NCI-H2081 treated with DMSO at 0.1 percent for 48 hours (cell line): Measurements from ENCODE around the gene C6orf58.

Experiments used
- DNase-seq: peaks from one replicate; lab custom pipeline; 2025; lab: John Stamatoyannopoulos, UW

C6orf58 gene

DNA sequence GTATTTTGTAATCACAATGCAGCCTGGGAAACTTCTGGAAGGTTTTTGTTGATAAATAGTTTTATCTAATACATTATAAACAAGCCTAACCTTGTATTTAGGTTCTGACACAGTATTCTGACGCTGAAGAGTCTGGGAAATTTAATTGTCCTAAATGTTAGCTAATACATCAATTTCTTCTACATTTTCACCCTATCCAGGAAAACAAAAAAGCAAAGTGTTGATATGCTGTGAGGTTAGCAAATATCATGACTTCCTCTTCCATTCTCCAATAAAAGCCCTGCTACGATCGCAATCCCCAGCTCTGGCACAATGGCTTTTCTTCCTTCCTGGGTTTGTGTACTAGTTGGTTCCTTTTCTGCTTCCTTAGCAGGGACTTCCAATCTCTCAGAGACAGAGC is at the start of gene C6orf58:
Gene C6orf58, plus strand, starts transcription at position 301 of the 400 bp plus-strand sequence. Its CDS starts 12 bp downstream, at position 313.
- DNase-seq, result no peak

DNA sequence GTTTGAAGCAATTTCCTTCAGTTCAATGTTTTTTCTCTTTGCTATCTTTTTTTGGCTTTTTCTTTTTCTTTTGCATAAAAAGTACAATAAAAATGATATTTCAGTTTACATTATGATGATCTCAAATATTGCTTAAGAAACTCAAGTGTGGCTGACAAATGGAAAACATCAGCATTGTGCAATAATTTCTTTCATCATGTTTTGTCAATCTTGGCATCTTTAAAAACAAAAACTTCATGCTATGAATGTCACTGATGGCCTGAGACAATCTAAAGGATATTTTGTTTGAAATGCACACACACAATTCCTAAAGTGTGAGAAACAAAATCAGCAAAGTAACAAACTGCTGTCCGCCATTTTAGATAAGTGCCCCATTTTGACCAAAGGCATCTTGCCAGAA is 44.0 kb upstream of the C6orf58 start:
- DNase-seq, result no peak

DNA sequence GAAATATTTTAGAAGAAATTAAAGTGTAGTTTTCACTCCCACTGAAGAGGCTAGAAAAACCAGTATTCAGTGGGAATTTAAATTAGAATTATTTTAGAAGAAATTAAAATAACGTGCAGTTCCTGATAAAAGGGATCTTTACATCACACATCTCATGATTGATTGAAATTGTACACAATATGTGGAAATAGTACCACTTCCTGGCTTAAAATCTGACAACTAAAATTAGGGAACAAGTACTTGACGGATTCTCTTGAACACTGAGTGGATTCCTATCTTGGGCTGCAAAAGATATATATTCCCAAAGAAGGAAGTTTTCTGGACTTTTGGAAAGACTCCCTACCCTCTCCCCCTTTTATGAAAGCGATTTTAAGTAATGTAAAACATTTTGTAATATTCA is 43.2 kb upstream of the C6orf58 start:
- no peak for DNase-seq

DNA sequence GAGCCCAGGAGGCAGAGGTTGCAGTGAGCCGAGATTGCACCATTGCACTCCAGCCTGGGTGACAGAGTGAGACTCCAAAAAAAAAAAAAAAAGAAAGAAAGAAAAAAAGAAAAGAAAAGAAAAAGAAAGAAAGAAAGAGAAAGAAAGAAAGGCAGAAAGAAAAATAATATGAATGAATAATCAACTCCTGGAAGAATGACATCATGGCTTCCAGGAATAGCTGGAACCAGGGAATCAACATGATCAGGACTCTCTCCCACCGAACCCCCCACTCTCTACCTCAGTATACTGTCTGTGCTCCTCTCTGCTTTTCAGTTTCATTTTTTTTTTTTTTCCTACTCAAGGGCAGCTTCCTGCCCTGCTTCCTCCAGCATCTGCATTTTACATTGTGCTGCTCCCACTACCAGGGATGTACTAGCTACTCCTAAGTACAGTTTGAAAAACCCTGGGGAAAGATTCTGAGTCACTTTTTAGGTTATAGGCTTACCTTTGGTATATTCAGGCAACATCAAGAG is 38.2 kb upstream of the C6orf58 start:
- DNase-seq, result no peak

GRCh38 chr6:127539272-127539671 is 37.7 kb upstream of the C6orf58 start:
- no peak for DNase-seq

DNA sequence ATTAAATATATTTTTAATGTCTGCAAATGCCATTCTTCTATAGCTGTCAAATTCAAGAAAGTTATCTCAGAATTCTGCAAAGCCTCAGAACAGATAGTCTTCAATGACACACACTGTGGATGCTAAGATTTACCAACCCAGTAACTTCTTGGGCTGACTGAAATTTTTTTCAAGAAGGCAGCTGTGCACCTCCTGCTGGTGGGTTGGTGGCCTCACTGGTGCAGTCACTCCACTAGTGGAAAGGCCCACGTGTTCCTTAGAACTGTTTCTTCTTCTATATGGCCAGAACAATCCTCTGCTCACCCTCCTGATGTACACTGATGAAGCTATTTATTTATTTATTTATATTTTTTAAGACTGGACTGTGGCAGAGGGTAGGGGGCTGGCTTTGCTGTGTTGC is 29.8 kb upstream of the C6orf58 start:
- no peak for DNase-seq

- no peak for DNase-seq
Observed at GRCh38 chr6:127547904-127548649, 28.9 kb upstream of the C6orf58 start.

DNA sequence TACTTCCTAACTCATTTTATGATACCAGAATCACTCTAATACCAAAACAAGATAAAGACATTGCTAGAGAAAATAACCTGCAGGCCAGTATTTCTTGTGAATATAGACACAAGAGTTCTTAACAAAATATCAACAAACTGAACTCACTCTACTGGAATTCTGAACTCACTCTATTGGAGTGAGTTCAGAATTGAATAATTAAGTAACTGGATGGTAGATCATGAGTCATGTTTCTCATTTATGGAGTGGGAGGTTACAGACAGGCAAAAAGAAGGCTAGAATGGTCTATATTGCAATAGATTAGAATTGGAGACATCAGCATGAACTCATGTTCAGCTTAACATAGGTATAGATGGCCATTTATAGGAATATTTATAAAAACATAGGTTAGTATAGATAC is 26.6 kb upstream of the C6orf58 start:
- no peak for DNase-seq

DNA sequence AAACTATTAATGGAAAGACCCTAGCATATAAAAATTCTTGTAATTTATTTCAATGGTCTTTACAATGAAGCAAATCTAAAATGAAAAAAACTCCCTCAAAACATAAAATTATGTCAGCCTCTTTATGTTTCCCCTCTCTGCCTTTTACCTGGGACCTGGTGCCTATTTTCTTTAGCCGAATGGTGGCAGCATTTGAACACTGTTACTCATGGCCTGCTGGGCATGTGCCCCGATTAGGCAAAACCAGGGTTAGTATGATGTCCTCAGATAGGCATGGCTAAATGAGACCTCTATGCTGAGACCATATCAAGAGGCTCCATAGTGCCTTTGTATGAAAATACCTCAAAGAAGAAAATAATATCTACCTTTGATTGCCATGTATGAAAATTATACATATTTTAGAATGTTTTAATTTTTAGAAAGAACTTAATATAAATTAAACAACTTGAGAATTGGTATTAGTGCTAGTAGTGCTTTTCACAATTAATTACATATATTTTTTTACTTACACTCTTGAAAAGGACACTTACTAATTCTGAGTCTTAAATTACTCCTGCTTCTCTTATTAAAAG is 22.5 kb upstream of the C6orf58 start:
- no peak for DNase-seq

- DNase-seq, result no peak
Observed at GRCh38 chr6:127561660-127562059, 15.3 kb upstream of the C6orf58 start.

DNA sequence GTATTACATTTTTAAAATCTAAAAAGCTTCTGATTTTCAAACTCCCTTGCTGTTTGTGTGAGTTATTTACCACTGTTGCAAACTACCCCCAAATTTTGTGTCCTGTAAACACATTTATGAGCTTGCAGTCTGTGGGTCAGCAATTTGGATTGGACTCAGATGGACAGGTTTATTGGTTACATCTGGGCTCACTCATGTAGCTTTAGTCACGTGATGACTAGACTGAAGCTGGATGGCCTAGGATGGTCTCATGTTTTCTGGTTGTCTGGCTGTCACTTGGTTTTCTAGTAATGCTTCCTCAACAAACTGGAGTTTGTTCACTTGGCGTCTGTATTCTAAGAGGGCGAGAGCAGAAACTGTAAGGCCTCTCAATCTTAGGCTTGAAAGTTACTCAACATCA is 12.2 kb upstream of the C6orf58 start:
- DNase-seq, result no peak

GRCh38 chr6:127566119-127566518 is 10.9 kb upstream of the C6orf58 start:
- no peak for DNase-seq

- DNase-seq, result no peak
Observed at GRCh38 chr6:127566651-127567050, 10.3 kb upstream of the C6orf58 start.

- no peak for DNase-seq
Observed at GRCh38 chr6:127567476-127567875, 9.5 kb upstream of the C6orf58 start.

DNA sequence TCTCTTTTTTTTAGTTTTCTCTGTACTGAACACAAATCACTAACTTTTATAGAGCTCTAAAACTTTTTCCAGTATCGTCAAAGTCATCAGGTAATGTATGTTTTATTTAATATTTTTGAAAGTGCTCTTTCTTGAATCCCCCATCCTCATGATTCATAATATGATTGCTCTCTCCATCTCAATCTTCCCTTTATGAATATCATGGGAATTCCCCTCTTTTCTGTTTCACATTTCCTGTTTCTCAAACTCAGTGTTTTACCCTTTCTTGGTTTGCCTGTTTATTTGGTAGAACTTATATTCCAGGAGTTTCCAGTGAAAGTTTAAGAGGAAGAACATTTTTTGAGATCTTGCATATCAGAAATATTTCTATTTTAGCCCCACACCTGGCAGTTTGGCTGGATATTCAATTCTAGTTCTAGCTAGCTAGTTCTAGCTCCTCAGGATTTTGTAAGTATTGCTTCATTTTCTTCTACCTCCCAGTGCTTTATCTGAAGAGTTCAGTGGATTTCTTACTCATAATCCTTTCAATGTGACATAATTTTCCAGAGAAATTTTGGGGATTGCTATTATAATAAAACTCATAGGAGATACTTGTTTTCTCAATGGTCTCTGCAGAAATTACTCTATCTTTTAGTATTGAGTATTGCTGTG is 6.1 kb upstream of the C6orf58 start:
- no peak for DNase-seq

- no peak for DNase-seq
Observed at GRCh38 chr6:127578900-127579299, 1.9 kb downstream of the C6orf58 start.

DNA sequence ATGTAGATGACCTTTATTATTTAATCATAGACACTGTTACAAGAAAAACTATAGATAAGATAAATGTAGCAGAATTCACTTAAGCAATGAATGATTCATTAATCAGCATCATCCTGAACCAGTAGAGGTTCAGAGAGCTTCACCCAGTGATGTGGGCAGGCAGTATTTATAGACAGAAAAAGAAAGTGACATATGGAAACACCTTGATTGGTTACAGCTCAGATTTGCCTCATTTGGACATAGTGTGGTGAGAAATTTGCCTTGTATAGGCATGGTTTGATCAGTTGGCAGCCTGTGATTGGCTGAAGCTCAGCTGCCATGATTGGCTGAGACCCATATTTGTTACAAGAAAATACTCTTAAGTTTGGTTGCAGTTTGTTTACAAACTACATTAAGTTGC is 4.6 kb downstream of the C6orf58 start:
- DNase-seq, result no peak

DNA sequence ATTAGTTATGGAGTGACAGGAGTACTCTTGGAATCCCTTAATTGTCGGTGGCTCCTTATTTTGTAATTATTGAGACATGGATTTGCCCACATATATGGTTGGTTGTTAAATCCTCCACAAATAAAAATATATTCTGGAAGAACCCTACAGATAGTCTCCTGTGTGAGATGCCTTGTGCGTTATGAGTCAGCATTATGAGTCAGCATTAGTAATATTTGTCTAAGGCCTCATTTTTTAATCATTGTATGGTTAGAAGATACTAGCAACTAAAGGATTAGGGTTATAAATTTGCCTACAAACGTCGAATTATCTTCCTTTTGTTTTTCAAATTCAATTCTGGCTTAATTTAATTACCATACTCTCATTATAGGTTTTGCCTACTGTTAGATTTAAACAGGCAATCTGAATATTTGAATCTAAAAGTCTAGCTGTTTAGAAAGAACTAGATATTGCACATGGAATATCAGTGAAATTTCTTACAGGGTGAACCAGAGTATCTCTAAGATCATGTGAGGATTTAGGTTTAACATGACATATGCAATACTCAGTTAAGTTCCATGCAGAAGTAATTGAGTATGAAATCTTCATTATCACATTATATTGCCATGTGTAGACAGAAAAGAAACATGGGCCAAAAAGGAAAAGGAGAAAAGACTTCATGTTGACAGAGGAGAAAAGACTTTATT is 5.9 kb downstream of the C6orf58 start:
- DNase-seq, result no peak

DNA sequence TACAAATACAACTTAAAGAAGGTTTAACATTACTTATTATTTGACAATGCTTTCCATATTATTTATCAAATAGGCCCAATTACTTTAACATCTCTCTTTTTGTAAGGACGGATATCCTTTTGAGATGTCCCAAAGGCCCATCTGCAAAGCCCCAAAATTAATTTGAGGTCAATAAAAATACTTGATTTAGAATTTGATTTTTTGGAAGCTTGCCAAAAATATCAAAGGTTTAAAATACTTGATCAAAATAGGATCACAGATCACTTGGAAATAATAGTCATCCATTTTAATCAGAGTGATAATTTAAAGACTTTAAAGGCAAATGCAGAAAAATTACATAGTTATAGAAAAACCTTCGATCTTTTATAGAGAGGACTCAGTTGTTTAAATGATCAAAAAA is 8.1 kb downstream of the C6orf58 start:
- DNase-seq, result no peak

DNA sequence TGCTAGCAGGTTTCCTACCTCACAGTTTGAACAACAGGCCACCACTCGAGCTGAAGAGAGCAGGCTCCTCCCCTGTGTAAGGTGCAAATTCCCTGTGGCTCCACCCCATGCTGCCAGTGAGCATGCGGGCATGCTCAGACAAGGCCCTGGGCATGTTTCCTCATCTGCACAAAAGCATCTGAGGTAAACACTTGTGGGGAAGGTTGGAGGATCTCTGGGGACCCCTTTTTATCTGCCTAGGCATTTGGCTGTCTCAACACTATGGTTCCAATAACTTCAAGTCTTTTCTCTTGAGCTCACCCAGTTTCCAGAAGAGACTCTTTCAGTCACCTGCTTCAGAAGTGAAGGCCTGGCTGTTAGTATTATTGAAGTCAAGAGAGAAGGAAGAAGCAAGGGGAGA is 9.4 kb downstream of the C6orf58 start:
- DNase-seq, result no peak

DNA sequence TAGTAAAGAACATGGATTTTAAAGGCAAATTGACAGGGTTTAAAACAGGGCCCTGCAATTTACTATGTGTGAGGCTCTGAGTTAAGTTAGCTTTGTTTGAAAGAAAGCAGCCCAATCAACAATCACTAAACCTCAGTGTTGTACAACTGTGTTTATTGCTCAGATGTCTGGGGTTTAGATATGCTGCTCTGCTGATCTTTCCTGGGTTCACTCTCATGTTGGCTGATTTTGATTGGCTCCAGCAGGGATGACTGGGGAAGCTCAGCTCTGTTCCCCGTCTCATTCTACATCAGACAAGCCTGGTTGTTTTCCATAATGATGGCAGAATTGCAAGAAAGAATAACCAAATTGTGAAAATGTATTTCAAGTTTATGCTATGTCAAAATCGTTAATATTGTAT is 10.9 kb downstream of the C6orf58 start:
- no peak for DNase-seq

GRCh38 chr6:127589135-127589534 is 12.2 kb downstream of the C6orf58 start:
- no peak for DNase-seq

DNA sequence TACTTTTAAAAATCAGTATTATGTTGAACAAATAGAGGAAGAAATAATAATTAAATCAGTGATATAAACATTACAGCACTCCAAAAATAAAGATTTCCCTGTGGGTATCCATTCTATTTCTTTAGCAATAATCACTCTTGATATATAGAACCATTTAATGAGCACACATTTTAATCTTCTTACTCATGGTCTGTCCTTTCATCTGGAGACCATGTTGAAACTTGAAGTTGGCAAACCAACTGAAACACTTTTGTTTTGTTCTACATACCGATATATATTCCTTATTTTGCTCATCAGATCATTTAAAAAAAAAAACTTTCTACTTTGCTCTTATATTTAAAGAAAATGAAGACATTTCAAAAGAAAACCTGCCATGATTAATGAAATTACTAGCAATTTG is 13.4 kb downstream of the C6orf58 start:
- no peak for DNase-seq
